GM12892 (cell line): Measurements from ENCODE around the gene FCGR2B.
"Not testable (repeated sequence)": the region's sequence is repeated elsewhere in the genome, so short reads cannot be mapped to it uniquely, and the experiment has no call there.

Experiments used
- POLR2A ChIP-seq: IDR thresholded peaks from 2 replicates; pipeline ENCODE4 v1.6.1; 2011; ENCODE audit warnings: low read depth, low read length, control low read depth
- POLR2AphosphoS5 ChIP-seq: IDR thresholded peaks from 2 replicates; pipeline ENCODE4 v1.6.1; 2011; ENCODE audit warnings: low read depth, low read length, control low read depth
- TAF1 ChIP-seq: IDR thresholded peaks from 2 replicates; pipeline ENCODE4 v1.6.1; 2011; ENCODE audit warnings: low read depth, mild to moderate bottlenecking, control low read depth, low read length, borderline replicate concordance

DNA sequence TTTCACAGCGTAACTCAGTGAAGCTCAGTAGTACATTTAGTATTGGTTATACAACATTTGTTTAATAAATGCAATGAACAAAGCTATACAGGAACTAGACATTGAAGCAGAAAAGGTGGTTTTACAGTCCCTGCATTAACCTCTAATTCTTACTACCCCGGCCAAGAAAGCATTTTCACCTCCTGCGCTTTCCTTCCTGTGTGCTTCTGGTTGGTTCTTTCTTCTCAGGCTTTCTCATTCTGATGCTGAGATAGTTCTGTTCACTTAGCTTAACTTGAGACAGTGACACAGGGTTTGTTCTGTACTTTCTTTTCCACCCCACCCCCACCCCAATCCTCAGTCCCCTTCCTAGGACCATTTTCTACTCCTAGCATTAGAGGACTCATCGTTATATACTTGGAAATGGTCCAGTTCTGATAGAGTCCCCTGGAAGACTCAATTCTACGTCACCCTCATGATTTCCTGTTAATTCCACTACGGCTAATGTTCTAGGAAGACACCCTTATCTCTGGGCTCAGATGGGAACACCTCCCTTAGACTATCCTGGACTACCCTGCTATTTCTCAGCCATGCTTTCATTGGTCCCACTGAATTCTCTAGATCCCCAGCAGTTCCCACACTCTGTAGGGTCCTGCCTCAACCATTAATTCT, 39.4 kb upstream of the FCGR2B start:
- TF ChIP-seq POLR2AphosphoS5, POLR2A, TAF1: not testable (repeated sequence)
